GM12865 (cell line): Measurements from ENCODE around the gene GEMIN2.
"Not testable (repeated sequence)": the region's sequence is repeated elsewhere in the genome, so short reads cannot be mapped to it uniquely, and the experiment has no call there.

Experiments used
- DNase-seq: peaks from one replicate; pipeline ENCODE4 v3.0.0; 2010; ENCODE audit warnings: low read depth
- H3K4me3 ChIP-seq: 2 replicates; pipeline ENCODE4 v1.5.1; 2011; ENCODE audit warnings: mild to moderate bottlenecking, low read depth, low read length, control low read depth
- TF ChIP-seq, protein P1 (sequence below): IDR thresholded peaks from 2 replicates; pipeline ENCODE4 v1.5.1; 2011; ENCODE audit warnings: low read length, control low read depth, low read depth, inconsistent platforms; ENCODE audit not compliant: insufficient read depth; ENCODE audit errors: missing control alignments

Gene GEMIN2

GRCh38 chr14:39154594-39155189 is 40.6 kb downstream of the GEMIN2 start:
- TF ChIP-seq, protein P1, sequence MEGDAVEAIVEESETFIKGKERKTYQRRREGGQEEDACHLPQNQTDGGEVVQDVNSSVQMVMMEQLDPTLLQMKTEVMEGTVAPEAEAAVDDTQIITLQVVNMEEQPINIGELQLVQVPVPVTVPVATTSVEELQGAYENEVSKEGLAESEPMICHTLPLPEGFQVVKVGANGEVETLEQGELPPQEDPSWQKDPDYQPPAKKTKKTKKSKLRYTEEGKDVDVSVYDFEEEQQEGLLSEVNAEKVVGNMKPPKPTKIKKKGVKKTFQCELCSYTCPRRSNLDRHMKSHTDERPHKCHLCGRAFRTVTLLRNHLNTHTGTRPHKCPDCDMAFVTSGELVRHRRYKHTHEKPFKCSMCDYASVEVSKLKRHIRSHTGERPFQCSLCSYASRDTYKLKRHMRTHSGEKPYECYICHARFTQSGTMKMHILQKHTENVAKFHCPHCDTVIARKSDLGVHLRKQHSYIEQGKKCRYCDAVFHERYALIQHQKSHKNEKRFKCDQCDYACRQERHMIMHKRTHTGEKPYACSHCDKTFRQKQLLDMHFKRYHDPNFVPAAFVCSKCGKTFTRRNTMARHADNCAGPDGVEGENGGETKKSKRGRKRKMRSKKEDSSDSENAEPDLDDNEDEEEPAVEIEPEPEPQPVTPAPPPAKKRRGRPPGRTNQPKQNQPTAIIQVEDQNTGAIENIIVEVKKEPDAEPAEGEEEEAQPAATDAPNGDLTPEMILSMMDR: no peak
- H3K4me3 ChIP-seq: no peak overlapping the region
- DNase-seq: no peak

- no peak overlapping the region for H3K4me3 ChIP-seq
- TF ChIP-seq, protein P1: no peak
- DNase-seq: no peak
Measured at GRCh38 chr14:39157491-39157890, 43.4 kb downstream of the GEMIN2 start.

- no peak overlapping the region for H3K4me3 ChIP-seq
- no peak for DNase-seq
- TF ChIP-seq, protein P1: no peak
Measured at GRCh38 chr14:39158222-39158858, 44.2 kb downstream of the GEMIN2 start.

- H3K4me3 ChIP-seq: no peak overlapping the region
- DNase-seq: no peak
- TF ChIP-seq, protein P1: no peak
Measured at GRCh38 chr14:39160494-39160893, 46.4 kb downstream of the GEMIN2 start.

- H3K4me3 ChIP-seq, DNase-seq: not testable (repeated sequence)
Measured at GRCh38 chr14:39167797-39168320, 53.7 kb downstream of the GEMIN2 start.

DNA sequence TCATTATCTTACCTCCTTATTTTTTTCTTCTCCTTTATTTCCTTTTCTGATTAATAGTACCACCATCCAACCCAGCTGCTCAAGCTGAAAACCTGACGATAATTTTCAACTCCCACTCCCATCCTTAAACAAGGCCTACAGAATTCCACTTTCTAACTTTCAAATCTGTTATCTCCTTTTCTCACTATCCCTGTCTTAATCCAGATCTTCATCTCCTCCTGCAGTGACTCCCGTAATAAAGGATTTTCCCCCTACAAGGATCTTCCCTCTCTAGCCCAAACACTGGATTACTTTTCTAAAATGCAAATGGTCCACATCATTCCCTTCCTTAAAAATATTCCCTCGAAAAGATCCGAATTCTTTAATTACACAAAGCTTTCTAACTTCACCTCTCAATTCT is 54.5 kb downstream of the GEMIN2 start:
- DNase-seq: no peak
- TF ChIP-seq, protein P1: no peak
- peak overlapping the region; percentile 72 for H3K4me3 ChIP-seq

- DNase-seq: no peak
- TF ChIP-seq, protein P1: no peak
- peak overlapping the region; percentile 72 for H3K4me3 ChIP-seq
Measured at GRCh38 chr14:39169541-39169900, 55.4 kb downstream of the GEMIN2 start.
